ENCODE results near the gene SHC3.

Gene SHC3

GRCh38 chr9:89020754-89021153 is 157.9 kb downstream of the SHC3 start:
- DNase-seq: no peak

- no peak for DNase-seq
Measured at GRCh38 chr9:89015336-89015735, 163.3 kb downstream of the SHC3 start.

- no peak for DNase-seq
Measured at GRCh38 chr9:89014153-89014552, 164.5 kb downstream of the SHC3 start.

GRCh38 chr9:89013660-89014059 is 165.0 kb downstream of the SHC3 start:
- DNase-seq: no peak

GRCh38 chr9:89012294-89013042 is 166.2 kb downstream of the SHC3 start:
- DNase-seq: no peak

- no peak for DNase-seq
Measured at GRCh38 chr9:89011683-89012082, 166.9 kb downstream of the SHC3 start.

GRCh38 chr9:89010526-89011111 is 168.0 kb downstream of the SHC3 start:
- no peak for DNase-seq

GRCh38 chr9:89010056-89010455 is 168.6 kb downstream of the SHC3 start:
- DNase-seq: no peak

- DNase-seq: no peak
Measured at GRCh38 chr9:89009546-89009840, 169.1 kb downstream of the SHC3 start.

GRCh38 chr9:89008744-89009545 is 169.7 kb downstream of the SHC3 start:
- DNase-seq: no peak

- no peak for DNase-seq
Measured at GRCh38 chr9:89008055-89008743, 170.4 kb downstream of the SHC3 start.

- DNase-seq: no peak
Measured at GRCh38 chr9:89006996-89007967, 171.3 kb downstream of the SHC3 start.

- no peak for DNase-seq
Measured at GRCh38 chr9:89006267-89006666, 172.4 kb downstream of the SHC3 start.

- DNase-seq: no peak
Measured at GRCh38 chr9:89005323-89005722, 173.3 kb downstream of the SHC3 start.

- DNase-seq: no peak
Measured at GRCh38 chr9:89002987-89003386, 175.6 kb downstream of the SHC3 start.

GRCh38 chr9:89001917-89002540 is 176.6 kb downstream of the SHC3 start:
- no peak for DNase-seq

GRCh38 chr9:89000973-89001916 is 177.4 kb downstream of the SHC3 start:
- no peak for DNase-seq

GRCh38 chr9:89000371-89000781 is 178.2 kb downstream of the SHC3 start:
- DNase-seq: no peak

GRCh38 chr9:88998911-88999310 is 179.7 kb downstream of the SHC3 start:
- no peak for DNase-seq

GRCh38 chr9:88998503-88998902 is 180.1 kb downstream of the SHC3 start:
- DNase-seq: no peak

- DNase-seq: no peak
Measured at GRCh38 chr9:88997646-88998045, 181.0 kb downstream of the SHC3 start.
